Adipocyte (in vitro differentiated cells): ENCODE data around the gene SETD1B.

Experiments used
- DNase-seq: peaks from one replicate; pipeline ENCODE4 v3.0.0-alpha.2; 2015; ENCODE audit warnings: low read depth
- H3K27me3 ChIP-seq: replicated peaks from 2 replicates; pipeline ENCODE4 v1.7.0; 2013; ENCODE audit warnings: mild to moderate bottlenecking, low read length, moderate library complexity; ENCODE audit not compliant: control insufficient read depth, insufficient read depth
- H3K36me3 ChIP-seq: 2 replicates; pipeline ENCODE4 v1.7.0; 2013; ENCODE audit warnings: low read length, mild to moderate bottlenecking, moderate library complexity; ENCODE audit not compliant: control insufficient read depth, insufficient read depth, severe bottlenecking
- H3K4me1 ChIP-seq: 2 replicates; pipeline ENCODE4 v1.7.0; 2013; ENCODE audit warnings: mild to moderate bottlenecking, low read length, moderate library complexity; ENCODE audit not compliant: control insufficient read depth, insufficient read depth
- H3K4me3 ChIP-seq: 2 replicates; pipeline ENCODE4 v1.7.0; 2013; ENCODE audit warnings: mild to moderate bottlenecking, low read length, moderate library complexity
- H3K9ac ChIP-seq: 2 replicates; pipeline ENCODE4 v1.7.0; 2013; ENCODE audit warnings: mild to moderate bottlenecking, low read length, moderate library complexity
- H3K9me3 ChIP-seq: 2 replicates; pipeline ENCODE4 v1.7.0; 2013; ENCODE audit warnings: mild to moderate bottlenecking, low read length, moderate library complexity; ENCODE audit not compliant: control insufficient read depth

Gene SETD1B

DNA sequence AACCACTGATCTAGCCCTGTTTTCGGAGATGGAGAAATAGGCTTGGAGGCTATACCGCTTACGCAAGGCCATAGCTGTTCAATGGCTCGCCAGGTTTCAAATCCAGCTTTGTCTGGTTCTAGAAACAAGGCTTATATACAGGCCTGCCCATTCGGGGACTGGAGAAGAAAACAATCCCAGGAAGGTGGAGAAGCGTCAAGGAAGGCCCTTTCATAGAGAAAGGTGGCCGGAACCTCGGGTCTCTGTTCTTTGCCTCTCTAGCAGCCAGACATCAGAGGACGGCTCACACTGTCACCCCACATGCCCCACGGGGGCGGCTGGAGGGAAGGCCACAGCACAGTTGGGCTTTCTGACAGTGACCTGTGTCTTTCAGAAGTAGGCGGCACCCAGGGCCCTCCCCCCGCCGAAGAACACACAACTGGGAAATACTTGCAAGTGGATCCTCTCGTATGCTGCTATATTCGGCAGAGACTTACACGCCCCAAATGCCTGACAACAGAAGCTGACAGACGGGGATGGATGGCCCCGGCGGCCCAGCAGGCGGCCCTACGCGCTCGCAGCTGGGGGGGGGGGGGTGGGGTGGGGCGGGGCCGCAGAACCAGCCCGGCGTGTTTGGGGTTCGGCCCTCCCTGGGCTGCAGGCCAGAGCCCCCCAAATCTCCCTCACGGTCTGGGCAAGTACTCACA is 4.5 kb upstream of the SETD1B start:
- peak; percentile 76 for DNase-seq
- H3K36me3 ChIP-seq, result peaks cover 11% of the 10 kb centered on the region
- H3K4me1 ChIP-seq, result peaks cover 51% of the 10 kb centered on the region
- H3K27me3 ChIP-seq, result no peaks in the 10 kb centered on the region
- peak overlapping the region; percentile 92 for H3K4me3 ChIP-seq
- H3K9ac ChIP-seq, result peak overlapping the region; percentile 100
- H3K9me3 ChIP-seq, result no peaks in the 10 kb centered on the region

DNA sequence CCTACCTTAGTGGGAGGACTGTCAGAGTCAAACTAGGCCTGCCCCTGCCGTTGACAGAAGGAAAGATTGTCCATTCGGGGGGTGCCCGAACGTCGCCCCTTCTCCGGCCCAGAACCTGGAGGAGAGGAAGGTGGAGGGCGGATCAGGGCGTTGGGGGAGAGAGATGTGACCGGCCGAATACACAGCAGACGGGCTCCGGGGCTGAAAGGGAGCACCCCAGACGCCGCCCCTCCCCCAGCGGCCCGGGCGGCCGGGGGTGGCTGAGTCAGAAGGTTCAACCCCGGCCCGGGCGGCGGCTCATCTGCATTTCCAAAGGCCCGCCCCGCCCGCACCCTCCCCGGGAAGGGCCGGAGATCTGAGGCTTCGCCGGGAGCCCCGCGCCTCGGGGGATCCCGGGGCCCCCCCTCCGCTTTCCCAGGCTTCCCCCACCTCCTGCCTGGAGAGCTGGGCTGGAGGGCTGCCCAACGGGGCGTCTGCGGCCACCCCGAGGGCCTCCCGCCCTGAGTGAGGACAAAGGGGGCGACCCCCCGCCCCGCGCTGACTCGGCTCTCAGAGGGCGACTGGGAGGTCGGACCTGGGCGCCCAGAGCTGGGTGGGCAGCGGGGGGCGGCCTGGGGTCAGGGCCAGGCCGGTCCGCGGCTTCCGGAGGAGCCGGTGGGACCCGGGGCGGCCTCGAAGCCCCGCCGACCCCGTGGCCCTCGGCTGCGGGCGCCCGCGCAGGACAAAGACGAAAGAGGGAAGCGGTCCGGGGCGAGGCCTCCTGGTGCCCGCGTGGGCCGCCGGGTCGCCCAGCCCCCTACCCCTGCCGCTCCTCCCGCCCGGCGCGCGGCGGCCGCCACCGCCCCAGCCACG is 3.7 kb upstream of the SETD1B start:
- peaks cover 43% of the 10 kb centered on the region for H3K4me1 ChIP-seq
- peak; percentile 92 for DNase-seq
- H3K4me3 ChIP-seq, result peak overlapping the region; percentile 92

DNA sequence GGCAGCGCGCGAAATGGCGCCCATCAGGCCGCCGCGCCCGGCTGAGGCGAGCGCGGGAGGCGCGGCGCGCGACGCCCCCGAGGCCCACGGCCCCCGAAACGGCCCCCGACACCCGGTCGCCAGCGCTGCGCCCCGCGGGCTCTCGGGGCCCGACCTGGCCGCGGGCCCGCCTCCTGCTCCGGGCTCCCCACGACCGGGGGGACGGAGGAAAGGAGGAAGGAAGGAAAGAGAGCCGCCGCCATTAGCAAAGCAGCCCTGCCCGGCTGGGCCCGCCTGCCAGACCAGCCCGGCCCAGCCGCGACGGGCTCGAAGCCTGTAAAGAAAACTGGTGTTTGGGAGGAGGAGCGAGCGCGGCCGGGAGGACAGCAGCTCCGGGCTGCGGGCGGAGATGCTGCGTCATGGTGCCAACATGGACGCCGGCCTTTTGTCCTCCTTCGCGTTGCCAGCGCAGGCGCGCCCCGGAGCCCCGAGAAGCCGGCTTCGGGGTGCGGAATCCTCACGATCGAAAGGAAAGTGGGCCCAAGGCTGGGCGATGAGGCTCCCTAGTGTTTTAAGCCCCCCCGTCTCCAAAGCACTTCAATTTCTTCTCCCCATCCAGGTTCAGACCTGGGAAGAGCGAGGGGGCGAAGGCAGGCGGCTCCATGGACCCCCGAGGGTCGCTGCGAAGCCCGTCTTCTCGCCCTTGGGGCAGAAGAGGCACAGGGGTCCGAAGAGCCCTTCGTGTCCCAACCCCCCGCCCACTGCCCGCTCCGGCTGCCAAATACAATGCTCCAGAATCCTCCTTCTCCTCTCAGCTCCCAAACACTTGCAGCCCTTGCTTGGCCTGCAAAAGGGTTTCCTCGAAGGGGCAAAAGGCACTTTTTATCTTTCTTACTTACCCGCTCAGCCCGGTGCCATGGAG is 2.9 kb upstream of the SETD1B start:
- Histone ChIP-seq H3K36me3 (peaks cover 10% of the 10 kb centered on the region), H3K4me1 (peaks cover 39% of the 10 kb centered on the region), H3K9ac (peak overlapping the region; percentile 100), H3K4me3 (peak overlapping the region; percentile 92), H3K27me3 (no peaks in the 10 kb centered on the region), H3K9me3 (no peaks in the 10 kb centered on the region)
- DNase-seq, result peak; percentile 86

More for the DNA sequence above, 3.7 kb upstream of the SETD1B start:
- peak overlapping the region; percentile 100 for H3K9ac ChIP-seq
- H3K36me3 ChIP-seq, result peaks cover 11% of the 10 kb centered on the region
- H3K9me3 ChIP-seq, result no peaks in the 10 kb centered on the region
- no peaks in the 10 kb centered on the region for H3K27me3 ChIP-seq

DNA sequence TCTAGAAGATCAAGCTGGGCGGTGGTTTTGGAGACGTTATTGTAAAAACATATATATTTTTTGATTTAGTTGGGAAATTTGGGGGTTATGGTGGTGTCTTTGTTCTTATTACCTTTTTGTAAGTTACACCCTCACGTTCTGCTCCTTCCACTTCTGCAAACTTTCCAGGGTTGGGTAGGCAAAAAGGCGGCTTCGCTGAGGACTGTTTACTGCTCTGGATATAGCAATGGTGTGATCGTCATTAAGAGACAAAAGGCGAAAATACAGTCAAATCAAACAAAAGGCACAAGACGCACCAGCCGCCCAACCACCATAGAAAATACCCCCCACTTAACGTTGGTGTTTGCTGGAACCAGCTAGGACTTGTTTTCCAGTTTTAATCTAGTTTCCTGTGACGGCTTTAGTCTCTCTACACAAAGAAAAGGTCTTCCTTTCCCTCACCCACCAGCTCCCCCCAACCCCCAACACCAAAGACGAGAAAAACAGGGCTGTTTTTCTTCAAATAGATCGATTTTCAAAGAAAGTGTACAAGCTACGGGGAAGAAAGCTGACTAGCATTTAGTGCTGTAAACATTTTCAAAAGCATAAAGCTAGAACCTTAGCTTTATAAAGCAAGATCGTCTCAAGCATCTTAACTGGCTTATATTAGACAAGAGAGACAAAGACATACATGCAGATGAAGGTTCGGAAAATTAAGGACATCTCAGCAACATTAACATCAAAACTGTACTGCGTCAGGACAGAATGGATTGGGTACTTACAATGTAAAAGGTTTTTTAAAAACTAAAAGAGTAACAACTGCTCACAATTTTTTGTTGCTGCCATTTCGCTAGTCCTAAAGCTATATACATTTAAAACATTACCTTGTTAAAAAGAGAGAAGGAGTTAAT is 2.0 kb upstream of the SETD1B start:
- Histone ChIP-seq H3K4me1 (peaks cover 35% of the 10 kb centered on the region), H3K9me3 (no peaks in the 10 kb centered on the region)
- DNase-seq, result peak; percentile 40

DNA sequence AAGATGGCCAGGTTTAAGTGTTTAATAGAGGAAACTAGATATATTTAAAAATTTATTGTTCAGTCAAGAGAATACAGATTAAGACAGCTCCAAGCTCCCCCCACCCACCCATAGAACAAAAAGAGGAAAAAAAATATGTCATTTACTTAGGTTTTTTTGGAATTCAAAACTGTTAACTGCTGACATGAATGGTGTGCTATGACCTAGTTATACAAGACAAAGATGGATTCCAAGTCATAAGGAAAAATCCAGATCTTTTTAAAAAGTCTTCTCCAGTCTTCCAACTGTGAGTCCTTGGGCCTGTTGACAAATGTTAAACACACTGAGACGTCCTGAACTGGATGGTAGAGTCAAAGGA is 1.3 kb upstream of the SETD1B start:
- Histone ChIP-seq H3K27me3 (no peaks in the 10 kb centered on the region), H3K4me1 (peaks cover 36% of the 10 kb centered on the region), H3K36me3 (peaks cover 9% of the 10 kb centered on the region), H3K4me3 (peak overlapping the region; percentile 92), H3K9ac (peak overlapping the region; percentile 100), H3K9me3 (no peaks in the 10 kb centered on the region)
- no peak for DNase-seq

More for the DNA sequence above, 2.0 kb upstream of the SETD1B start:
- Histone ChIP-seq H3K9ac (peak overlapping the region; percentile 100), H3K36me3 (peaks cover 7% of the 10 kb centered on the region), H3K27me3 (no peaks in the 10 kb centered on the region), H3K4me3 (peak overlapping the region; percentile 92)

DNA sequence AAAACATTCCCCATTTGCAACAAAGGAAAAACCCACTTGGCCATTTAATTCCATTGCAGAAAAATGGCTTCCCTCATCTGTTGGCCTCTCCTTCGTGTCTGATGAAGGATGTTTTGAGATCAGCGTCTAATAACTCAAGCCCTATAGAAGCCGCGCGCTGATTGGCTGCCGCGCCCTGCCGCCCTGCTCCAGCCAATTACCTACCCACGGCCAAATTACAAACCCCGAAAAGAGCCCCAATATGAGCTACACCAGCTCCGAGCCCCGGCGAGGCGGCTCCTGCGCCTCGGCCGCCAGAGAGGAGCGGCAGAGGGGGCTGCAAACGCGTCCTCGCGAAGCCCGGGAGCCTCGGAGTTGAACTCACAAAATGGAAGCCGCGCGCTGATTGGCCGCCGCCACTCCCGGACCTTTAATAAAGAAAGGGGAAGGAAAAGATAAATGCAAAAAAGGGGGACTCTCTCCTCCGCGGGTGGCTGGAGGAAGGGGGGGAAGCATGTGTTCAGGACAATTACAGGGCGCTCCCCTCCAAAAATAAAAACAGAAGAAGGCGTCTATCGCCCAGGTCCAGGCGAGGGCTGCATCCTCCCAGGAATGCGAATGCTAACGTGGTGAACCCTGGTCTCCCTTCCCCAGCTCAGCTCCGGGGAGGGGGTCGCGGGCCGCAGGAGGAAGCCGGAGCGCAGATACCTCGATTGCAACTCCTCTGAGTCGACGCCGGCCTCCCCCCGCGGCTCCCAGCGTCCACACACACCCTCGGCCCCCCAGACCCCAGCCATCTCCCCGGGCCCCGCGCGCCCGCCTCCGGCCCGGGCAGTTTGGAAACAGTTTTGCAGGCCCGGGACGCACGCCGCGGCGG is 738 bp upstream of the SETD1B start:
- H3K4me3 ChIP-seq, result peak overlapping the region; percentile 92
- H3K27me3 ChIP-seq, result no peaks in the 10 kb centered on the region
- peak overlapping the region; percentile 100 for H3K9ac ChIP-seq
- no peaks in the 10 kb centered on the region for H3K9me3 ChIP-seq
- peak; percentile 97 for DNase-seq
- peaks cover 12% of the 10 kb centered on the region for H3K36me3 ChIP-seq
- H3K4me1 ChIP-seq, result peaks cover 32% of the 10 kb centered on the region

DNA sequence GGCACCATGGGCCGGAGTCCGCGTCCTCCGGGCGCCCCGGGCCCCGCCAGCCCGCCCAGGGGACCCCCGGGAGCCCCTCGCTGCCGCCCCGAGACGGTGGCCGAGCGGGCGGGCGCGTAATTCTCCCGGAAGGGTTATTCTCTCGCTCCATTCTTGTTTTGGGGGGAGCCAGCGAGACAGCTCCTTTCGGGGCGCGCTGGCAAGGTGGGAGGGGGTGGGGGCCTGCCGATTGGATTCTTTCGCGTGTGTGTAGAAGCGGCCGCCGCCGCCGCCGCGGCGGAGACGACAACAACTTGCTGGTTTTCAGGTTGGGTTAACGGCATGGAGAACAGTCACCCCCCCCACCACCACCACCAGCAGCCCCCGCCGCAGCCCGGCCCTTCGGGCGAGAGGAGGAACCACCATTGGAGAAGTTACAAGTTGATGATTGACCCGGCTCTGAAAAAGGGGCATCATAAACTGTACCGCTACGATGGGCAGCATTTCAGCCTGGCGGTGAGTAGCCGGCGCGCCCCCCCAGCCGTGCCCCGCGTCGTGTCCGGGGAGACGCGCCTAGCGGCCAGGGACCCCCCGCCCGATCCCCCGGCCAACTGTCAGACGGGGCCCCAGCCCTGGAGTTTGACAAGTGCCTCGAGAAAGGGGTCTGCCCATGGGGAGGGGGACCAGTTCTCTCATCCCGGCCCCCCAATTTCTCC is 755 bp downstream of the SETD1B start:
- DNase-seq, result peak; percentile 63
- peak overlapping the region; percentile 88 for H3K4me3 ChIP-seq
- H3K9me3 ChIP-seq, result no peaks in the 10 kb centered on the region
- peaks cover 17% of the 10 kb centered on the region for H3K36me3 ChIP-seq
- H3K27me3 ChIP-seq, result no peaks in the 10 kb centered on the region
- peak overlapping the region; percentile 100 for H3K9ac ChIP-seq
- H3K4me1 ChIP-seq, result peaks cover 19% of the 10 kb centered on the region

DNA sequence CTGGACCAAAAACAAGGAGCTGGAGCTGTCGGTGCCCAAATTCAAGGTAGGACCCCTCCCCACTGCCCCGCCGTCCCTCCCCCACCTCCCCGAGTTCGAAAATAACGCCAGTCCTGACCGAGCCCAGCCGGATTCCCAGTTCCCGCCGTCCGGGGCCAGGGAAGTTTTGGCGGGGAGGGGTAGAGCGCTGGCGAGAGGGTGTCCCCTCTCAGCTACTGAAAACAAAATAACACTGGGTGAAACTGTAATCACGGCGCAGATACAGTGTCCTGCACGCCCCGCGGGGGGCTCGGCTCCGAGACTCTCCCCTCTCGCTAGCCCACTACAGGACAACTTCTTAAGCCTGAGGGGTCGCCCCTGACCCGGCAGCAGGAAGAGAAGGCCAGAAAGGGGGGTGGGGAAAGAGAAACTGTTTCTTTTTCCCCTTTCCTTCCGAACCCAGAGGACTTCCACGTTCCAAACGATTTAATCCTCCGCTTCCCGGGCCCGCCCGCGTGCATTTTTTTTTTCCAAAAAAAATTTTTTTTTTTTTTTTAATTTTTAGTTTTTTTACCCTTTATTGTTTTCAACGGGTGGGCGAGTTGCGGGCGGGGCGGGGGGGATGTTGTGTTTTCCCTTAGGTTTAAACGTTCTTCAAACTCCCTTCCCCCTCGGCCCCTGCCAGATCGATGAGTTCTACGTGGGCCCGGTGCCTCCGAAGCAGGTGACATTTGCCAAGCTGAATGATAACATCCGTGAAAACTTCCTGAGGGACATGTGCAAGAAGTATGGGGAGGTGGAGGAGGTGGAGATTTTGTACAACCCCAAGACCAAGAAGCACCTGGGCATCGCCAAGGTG is 1.6 kb downstream of the SETD1B start:
- H3K4me3 ChIP-seq, result peak overlapping the region; percentile 88
- H3K9ac ChIP-seq, result peak overlapping the region; percentile 100
- H3K27me3 ChIP-seq, result no peaks in the 10 kb centered on the region
- H3K36me3 ChIP-seq, result peaks cover 26% of the 10 kb centered on the region
- peaks cover 19% of the 10 kb centered on the region for H3K4me1 ChIP-seq
- peak; percentile 55 for DNase-seq
- no peaks in the 10 kb centered on the region for H3K9me3 ChIP-seq

DNA sequence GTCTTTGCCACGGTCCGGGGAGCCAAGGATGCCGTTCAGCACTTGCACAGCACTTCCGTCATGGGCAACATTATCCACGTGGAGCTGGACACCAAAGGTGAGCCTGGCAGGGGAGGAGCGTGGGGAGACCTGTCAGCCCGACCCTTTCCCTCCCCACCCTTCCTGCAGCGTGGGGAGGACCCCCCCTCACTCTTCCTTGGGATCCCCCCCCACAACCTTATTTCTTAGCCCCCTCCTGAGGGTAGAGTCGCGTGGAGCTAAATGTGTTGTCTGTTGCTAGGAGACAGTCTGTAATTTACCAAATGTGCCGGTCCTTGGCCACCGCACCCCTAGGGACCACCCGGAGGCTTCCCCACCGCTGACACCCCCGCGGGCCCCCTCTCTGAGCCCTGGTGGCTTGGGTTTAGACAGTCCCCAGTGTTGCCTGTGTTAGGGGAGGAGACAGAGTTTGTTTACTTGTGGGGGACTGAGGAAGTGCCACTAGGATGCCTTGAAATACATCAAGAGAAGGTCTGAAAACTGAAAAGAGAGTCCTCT is 2.3 kb downstream of the SETD1B start:
- DNase-seq, result no peak
- Histone ChIP-seq H3K36me3 (peaks cover 32% of the 10 kb centered on the region), H3K4me1 (peaks cover 26% of the 10 kb centered on the region), H3K4me3 (peak overlapping the region; percentile 88), H3K9me3 (no peaks in the 10 kb centered on the region), H3K9ac (peak overlapping the region; percentile 86), H3K27me3 (no peaks in the 10 kb centered on the region)
